ENCODE data around the gene STX18. TPM values are rescaled to one million over a fixed set of nuclear protein-coding genes. Genes with fewer than 3 reads are reported as not detected.

Gene STX18
- total and polyA plus RNA-seq, 4 donors = 10.2 to 17.1 (median 12.4) TPM

GRCh38 chr4:4410271-4410670, 131.6 kb downstream of the STX18 start:
- H3K27ac ChIP-seq (ENCODE audit: low read depth in 1 of 2, low read length in 2 of 2) = no peak overlapping the region
- H3K27me3 ChIP-seq (ENCODE audit: control insufficient read depth in 4 of 4, insufficient read depth in 4 of 4, low read length in 3 of 4) = no peaks in the 10 kb centered on the region
- H3K9ac ChIP-seq (ENCODE audit: low read depth in 1 of 2, low read length in 2 of 2) = no peak overlapping the region
- 89% methylated on average over 15 of the region's 15 CpGs for WGBS
- no peaks in the 10 kb centered on the region for H3K4me1 ChIP-seq (ENCODE audit: control insufficient read depth in 4 of 4, insufficient read depth in 4 of 4, low read length in 3 of 4)
- DNase-seq (ENCODE audit: low spot score) = no peak
- H3K9me3 ChIP-seq (ENCODE audit: control insufficient read depth in 4 of 4, low read length in 3 of 4) = no peaks in the 10 kb centered on the region
- no peaks in the 10 kb centered on the region for H3K36me3 ChIP-seq (ENCODE audit: control insufficient read depth in 4 of 4, insufficient read depth in 3 of 4, low read depth in 1 of 4, low read length in 3 of 4)
- H3K4me3 ChIP-seq (ENCODE audit: low read depth in 1 of 3, low read length in 3 of 3) = no peak overlapping the region
- TF ChIP-seq, protein P1, sequence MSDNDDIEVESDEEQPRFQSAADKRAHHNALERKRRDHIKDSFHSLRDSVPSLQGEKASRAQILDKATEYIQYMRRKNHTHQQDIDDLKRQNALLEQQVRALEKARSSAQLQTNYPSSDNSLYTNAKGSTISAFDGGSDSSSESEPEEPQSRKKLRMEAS (IDR thresholded peaks at IDR 0.05) = no peak
- no peak for TF ChIP-seq ATF3 (IDR thresholded peaks at IDR 0.05)
- TF ChIP-seq CTCF (IDR thresholded peaks at IDR 0.05; ENCODE audit: low read depth, low read length, missing input control) = no peak

DNA sequence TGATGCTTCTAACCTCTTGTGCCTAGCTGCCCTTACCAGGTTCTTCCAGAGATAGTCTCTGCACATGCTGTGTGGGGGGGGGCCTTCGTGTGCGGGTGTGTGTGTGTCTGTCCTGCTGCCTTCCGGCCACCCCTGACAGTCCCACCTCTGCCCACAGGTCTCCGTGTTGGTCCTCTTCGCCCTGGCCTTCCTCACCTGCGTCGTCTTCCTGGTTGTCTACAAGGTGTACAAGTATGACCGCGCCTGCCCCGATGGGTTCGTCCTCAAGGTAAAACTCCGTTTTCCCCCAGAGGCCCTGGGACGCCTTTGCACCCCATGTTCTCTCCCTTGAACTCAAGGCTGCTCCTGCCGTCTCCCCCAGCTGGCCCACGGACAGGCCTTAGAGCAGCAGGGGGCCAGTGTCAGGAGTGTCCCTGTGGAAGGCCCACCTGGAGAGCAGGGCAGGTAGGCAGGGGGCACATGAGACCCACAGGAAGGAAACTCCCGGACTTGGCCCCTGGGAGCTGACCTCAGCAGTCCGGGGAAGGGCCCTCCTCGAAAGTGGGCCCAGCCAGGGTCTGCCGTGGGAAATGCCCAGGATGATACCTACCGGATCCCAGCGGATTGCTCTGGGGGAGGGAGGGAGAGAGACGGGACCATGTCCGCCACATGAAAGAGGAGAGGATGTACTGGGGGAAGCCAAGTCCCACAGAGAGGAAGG, 132.3 kb downstream of the STX18 start:
- no peaks in the 10 kb centered on the region for H3K4me1 ChIP-seq (ENCODE audit: control insufficient read depth in 4 of 4, insufficient read depth in 4 of 4, low read length in 3 of 4)
- DNase-seq (ENCODE audit: low spot score) = no peak
- no peak overlapping the region for H3K27ac ChIP-seq (ENCODE audit: low read depth in 1 of 2, low read length in 2 of 2)
- no peaks in the 10 kb centered on the region for H3K27me3 ChIP-seq (ENCODE audit: control insufficient read depth in 4 of 4, insufficient read depth in 4 of 4, low read length in 3 of 4)
- no peak for TF ChIP-seq HNF4G (IDR thresholded peaks at IDR 0.05)
- no peak for TF ChIP-seq FOXA2 (IDR thresholded peaks at IDR 0.05)
- no peak for TF ChIP-seq ZBTB33 (IDR thresholded peaks at IDR 0.05)
- TF ChIP-seq, protein P1 (IDR thresholded peaks at IDR 0.05) = no peak
- TF ChIP-seq GABPA (IDR thresholded peaks at IDR 0.05 in 1 of 2, conservative IDR thresholded peaks at IDR 0.05 in 1 of 2) = no peak
- TF ChIP-seq, protein P2, sequence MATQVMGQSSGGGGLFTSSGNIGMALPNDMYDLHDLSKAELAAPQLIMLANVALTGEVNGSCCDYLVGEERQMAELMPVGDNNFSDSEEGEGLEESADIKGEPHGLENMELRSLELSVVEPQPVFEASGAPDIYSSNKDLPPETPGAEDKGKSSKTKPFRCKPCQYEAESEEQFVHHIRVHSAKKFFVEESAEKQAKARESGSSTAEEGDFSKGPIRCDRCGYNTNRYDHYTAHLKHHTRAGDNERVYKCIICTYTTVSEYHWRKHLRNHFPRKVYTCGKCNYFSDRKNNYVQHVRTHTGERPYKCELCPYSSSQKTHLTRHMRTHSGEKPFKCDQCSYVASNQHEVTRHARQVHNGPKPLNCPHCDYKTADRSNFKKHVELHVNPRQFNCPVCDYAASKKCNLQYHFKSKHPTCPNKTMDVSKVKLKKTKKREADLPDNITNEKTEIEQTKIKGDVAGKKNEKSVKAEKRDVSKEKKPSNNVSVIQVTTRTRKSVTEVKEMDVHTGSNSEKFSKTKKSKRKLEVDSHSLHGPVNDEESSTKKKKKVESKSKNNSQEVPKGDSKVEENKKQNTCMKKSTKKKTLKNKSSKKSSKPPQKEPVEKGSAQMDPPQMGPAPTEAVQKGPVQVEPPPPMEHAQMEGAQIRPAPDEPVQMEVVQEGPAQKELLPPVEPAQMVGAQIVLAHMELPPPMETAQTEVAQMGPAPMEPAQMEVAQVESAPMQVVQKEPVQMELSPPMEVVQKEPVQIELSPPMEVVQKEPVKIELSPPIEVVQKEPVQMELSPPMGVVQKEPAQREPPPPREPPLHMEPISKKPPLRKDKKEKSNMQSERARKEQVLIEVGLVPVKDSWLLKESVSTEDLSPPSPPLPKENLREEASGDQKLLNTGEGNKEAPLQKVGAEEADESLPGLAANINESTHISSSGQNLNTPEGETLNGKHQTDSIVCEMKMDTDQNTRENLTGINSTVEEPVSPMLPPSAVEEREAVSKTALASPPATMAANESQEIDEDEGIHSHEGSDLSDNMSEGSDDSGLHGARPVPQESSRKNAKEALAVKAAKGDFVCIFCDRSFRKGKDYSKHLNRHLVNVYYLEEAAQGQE (IDR thresholded peaks at IDR 0.05) = no peak
- TF ChIP-seq ATF3 (IDR thresholded peaks at IDR 0.05) = no peak
- TF ChIP-seq YY1 (IDR thresholded peaks at IDR 0.05) = no peak
- no peak for TF ChIP-seq FOXA1 (IDR thresholded peaks at IDR 0.05)
- no peak for TF ChIP-seq CTCF (IDR thresholded peaks at IDR 0.05; ENCODE audit: low read depth, low read length, missing input control)
- TF ChIP-seq EGR1 (IDR thresholded peaks at IDR 0.05; ENCODE audit: low read depth in 2 of 2) = no peak
- no peak for TF ChIP-seq NR2F2 (IDR thresholded peaks at IDR 0.05)
- TF ChIP-seq SP1 (IDR thresholded peaks at IDR 0.05) = no peak
- no peak for TF ChIP-seq JUND (IDR thresholded peaks at IDR 0.05)
- TF ChIP-seq TAF1 (conservative IDR thresholded peaks at IDR 0.05) = no peak
- TF ChIP-seq RXRA (IDR thresholded peaks at IDR 0.05) = no peak
- no peak for TF ChIP-seq HNF4A (conservative IDR thresholded peaks at IDR 0.05)
- no peaks in the 10 kb centered on the region for H3K9me3 ChIP-seq (ENCODE audit: control insufficient read depth in 4 of 4, low read length in 3 of 4)
- H3K4me3 ChIP-seq (ENCODE audit: low read depth in 1 of 3, low read length in 3 of 3) = no peak overlapping the region
- no peaks in the 10 kb centered on the region for H3K36me3 ChIP-seq (ENCODE audit: control insufficient read depth in 4 of 4, insufficient read depth in 3 of 4, low read depth in 1 of 4, low read length in 3 of 4)
- H3K9ac ChIP-seq (ENCODE audit: low read depth in 1 of 2, low read length in 2 of 2) = no peak overlapping the region
- WGBS = 86% methylated on average over 23 of the region's 23 CpGs

All from liver (tissue), 9 donors.